AG04449 (cell line): ENCODE results near the gene MTMR6.
A peak's percentile ranks its signal among the peaks of the same experiment; 100 is the strongest.

ENCODE experiments used
- CTCF ChIA-PET: fragments of 350-600 bp; formaldehyde crosslinking; extraction: SDS; loops from one replicate; lab custom pipeline; 2021; ENCODE audit warnings: antibody characterized with exemption; lab: Yijun Ruan, JAX
- POLR2A ChIA-PET: fragments of 400-600, 350-600 bp; formaldehyde crosslinking; extraction: SDS; loops from one replicate; lab custom pipeline; 2020; ENCODE audit warnings: antibody characterized with exemption, inconsistent platforms; lab: Yijun Ruan, JAX
- DNase-seq: peaks from one replicate; pipeline ENCODE4 v3.0.0-alpha.2; 2010; ENCODE audit warnings: low read depth, low spot score
- H3K4me3 ChIP-seq: 2 replicates; pipeline ENCODE4 v1.5.1; 2011; ENCODE audit warnings: low read depth, mild to moderate bottlenecking, control low read depth, low read length
- TF ChIP-seq, protein P1 (sequence below): IDR thresholded peaks from one replicate; pipeline ENCODE4 v1.5.1; 2011; ENCODE audit warnings: mild to moderate bottlenecking, moderate library complexity, low read length, control low read depth, inconsistent platforms; ENCODE audit not compliant: insufficient read depth; ENCODE audit errors: missing control alignments

The MTMR6 gene

DNA sequence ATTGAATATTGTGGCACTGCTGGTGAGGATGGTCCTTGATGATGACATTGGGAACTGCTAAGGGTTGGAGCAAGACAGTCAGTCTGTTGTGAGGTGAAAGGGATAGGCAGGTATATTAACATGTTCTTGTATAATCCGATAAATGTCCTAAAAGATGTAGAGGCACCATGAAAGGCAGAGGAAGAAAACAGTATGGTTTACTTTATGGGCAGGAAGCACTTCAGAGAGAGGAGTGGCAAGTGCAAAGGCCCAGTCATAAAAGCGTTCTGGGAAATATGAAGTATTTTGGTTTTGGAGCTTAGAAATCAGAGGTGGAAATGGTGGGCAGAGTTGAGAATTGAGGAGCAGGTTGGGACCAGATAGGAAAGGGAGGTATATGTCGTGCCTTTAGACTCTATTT is 23.6 kb upstream of the MTMR6 start:
- TF ChIP-seq, protein P1, sequence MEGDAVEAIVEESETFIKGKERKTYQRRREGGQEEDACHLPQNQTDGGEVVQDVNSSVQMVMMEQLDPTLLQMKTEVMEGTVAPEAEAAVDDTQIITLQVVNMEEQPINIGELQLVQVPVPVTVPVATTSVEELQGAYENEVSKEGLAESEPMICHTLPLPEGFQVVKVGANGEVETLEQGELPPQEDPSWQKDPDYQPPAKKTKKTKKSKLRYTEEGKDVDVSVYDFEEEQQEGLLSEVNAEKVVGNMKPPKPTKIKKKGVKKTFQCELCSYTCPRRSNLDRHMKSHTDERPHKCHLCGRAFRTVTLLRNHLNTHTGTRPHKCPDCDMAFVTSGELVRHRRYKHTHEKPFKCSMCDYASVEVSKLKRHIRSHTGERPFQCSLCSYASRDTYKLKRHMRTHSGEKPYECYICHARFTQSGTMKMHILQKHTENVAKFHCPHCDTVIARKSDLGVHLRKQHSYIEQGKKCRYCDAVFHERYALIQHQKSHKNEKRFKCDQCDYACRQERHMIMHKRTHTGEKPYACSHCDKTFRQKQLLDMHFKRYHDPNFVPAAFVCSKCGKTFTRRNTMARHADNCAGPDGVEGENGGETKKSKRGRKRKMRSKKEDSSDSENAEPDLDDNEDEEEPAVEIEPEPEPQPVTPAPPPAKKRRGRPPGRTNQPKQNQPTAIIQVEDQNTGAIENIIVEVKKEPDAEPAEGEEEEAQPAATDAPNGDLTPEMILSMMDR, result no peak
- no peak overlapping the region for H3K4me3 ChIP-seq
- DNase-seq, result no peak
- POLR2A ChIA-PET, result no interaction called here
- CTCF ChIA-PET, result interaction anchor here (2.0 kb wide), 1 partner anchor 23 kb away, joined by 7 read pairs; no protein-coding TSS in a partner anchor

DNA sequence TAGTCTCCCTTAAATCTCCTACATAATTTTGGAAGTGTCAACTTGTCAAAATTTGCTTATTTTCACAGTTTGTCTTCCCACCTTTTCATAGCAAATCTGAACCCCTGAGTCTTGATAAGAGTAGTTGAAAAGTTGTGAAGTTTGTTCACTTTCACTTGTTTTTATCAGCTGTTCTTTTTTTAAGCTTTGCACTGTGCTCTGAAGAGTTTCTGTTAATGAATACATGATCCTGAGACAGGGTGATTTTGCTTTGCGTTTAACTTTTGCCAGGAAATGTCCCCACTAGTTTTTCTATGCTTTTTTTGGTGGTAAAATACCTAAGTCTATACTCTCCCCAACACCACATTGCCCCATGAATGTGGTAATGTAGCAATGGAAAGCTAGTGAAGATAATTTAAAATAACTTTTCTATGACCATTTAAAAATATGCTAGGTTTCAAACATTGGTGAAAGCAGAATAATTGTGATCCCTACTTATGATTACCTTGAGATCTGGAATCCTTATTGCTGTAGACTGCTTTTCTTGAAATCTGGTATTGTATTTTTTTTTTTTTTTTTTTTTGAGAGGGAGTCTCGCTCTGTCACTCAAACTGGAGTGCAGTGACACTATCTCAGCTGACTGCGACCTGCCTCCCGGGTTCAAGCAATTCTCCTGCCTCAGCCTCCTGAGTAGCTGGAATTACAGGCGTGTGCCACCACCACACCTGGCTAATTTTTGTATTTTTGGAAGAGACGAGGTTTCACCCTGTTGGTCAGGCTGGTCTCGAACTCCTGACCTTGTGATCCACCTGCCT is 19.6 kb upstream of the MTMR6 start:
- DNase-seq, result no peak
- POLR2A ChIA-PET, result no interaction called here
- H3K4me3 ChIP-seq, result no peak overlapping the region
- CTCF ChIA-PET, result interaction anchor here (1.5 kb wide), 1 partner anchor 19 kb away, joined by 6 read pairs; no protein-coding TSS in a partner anchor
- TF ChIP-seq, protein P1, result no peak

GRCh38 chr13:25302121-25302520 is 14.8 kb upstream of the MTMR6 start:
- peak overlapping the region; percentile 93 for H3K4me3 ChIP-seq
- POLR2A ChIA-PET, result interaction anchor here (2.5 kb wide), 1 partner anchor 15 kb away, joined by 9 read pairs; the partner anchor contains the start of gene MTMR6
- TF ChIP-seq, protein P1, result no peak
- DNase-seq, result no peak
- CTCF ChIA-PET, result interaction anchor here (0.8 to 6.5 kb wide), 5 partner anchors 10 to 73 kb away, joined by 3 to 75 read pairs (median 4); partner anchors contain the start of gene MTMR6

- ChIA-PET CTCF (interaction anchor here (0.8 to 6.5 kb wide), 5 partner anchors 10 to 74 kb away, joined by 3 to 75 read pairs (median 4); partner anchors contain the start of gene MTMR6), POLR2A (interaction anchor here (2.5 kb wide), 1 partner anchor 14 kb away, joined by 9 read pairs; the partner anchor contains the start of gene MTMR6)
- TF ChIP-seq, protein P1, result no peak
- H3K4me3 ChIP-seq, result peak within 1 kb of the TSS; percentile 93
- DNase-seq, result peak; percentile 71
Measured at GRCh38 chr13:25301347-25302113, 14.2 kb upstream of the MTMR6 start, which contains the start of gene NUP58. TSS of gene NUP58 (plus strand) at chr13:25301625. CDS start at chr13:25301774, 149 bp downstream.

- no peak for DNase-seq
- CTCF ChIA-PET, result interaction anchor here (1.5 to 6.5 kb wide), 3 partner anchors 9 to 24 kb away, joined by 3 to 75 read pairs (median 4); partner anchors contain the start of gene MTMR6
- TF ChIP-seq, protein P1, result no peak
- peak overlapping the region; percentile 93 for H3K4me3 ChIP-seq
- POLR2A ChIA-PET, result interaction anchor here (2.5 kb wide), 1 partner anchor 14 kb away, joined by 9 read pairs; the partner anchor contains the start of gene MTMR6
Measured at GRCh38 chr13:25300861-25301346, 13.6 kb upstream of the MTMR6 start.
